ENCODE measurements around the gene STX4.

DNA sequence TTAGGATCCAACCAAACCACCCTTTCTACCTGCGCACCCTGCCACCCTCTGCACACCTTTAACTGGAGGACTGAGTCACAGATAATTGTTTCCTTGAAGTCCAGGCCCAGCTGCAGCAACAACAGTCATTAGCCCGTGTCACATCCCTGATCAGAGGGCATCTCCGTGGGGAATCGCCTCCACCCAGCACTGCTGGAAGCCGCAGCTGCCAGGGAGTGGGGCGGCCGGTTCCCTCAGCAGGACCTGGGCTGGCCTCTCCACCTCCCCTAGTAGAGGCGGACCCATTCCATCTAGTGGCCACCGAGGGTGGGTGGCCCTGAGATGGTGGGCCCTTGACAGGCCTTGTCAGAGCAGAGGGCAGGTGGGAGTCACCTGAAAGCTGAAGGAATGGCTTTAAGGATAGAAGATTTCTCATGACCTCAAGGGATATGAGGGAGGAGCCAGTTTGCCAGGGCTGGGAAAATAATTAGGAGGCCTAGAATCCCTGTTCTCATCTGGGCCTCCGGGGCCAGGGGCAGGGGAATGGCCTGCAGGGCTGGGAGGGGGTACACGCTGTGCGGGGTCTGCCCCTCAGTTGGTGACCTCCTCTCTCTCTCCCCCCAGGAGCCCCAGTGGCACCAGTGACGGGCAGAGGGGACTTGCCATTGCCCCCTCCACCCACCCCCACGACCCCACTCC is 49.1 kb downstream of the STX4 start:
- TF ChIP-seq, protein P1, sequence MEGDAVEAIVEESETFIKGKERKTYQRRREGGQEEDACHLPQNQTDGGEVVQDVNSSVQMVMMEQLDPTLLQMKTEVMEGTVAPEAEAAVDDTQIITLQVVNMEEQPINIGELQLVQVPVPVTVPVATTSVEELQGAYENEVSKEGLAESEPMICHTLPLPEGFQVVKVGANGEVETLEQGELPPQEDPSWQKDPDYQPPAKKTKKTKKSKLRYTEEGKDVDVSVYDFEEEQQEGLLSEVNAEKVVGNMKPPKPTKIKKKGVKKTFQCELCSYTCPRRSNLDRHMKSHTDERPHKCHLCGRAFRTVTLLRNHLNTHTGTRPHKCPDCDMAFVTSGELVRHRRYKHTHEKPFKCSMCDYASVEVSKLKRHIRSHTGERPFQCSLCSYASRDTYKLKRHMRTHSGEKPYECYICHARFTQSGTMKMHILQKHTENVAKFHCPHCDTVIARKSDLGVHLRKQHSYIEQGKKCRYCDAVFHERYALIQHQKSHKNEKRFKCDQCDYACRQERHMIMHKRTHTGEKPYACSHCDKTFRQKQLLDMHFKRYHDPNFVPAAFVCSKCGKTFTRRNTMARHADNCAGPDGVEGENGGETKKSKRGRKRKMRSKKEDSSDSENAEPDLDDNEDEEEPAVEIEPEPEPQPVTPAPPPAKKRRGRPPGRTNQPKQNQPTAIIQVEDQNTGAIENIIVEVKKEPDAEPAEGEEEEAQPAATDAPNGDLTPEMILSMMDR (IDR thresholded peaks at IDR 0.05 in 4 of 5, conservative IDR thresholded peaks at IDR 0.05 in 1 of 5), result no peak
- no peak for TF ChIP-seq POLR2A (IDR thresholded peaks at IDR 0.05)
